ENCODE measurements around the gene IFNGR2.

The IFNGR2 gene

DNA sequence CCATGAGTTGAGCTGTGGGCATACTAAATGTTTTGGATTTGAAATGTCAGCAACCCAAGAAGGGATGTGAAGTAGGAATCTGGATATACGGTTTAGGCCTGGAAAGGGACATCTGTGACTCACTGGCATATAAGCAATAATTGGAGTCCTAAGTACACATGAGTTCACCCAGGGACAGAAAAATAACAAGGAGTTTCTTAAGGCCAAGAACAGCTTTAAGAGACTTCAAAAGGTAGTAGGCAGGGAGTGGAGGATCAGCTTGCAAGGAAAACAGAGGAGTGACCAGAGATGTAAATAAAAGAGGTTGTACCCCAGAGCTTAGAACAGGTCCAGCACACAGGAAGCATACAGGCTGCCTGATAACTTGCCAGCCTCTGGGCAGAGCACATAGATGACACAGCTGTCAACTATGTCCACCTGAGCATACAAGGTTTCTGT lies 48.4 kb downstream of the IFNGR2 start (continued):
- TF ChIP-seq ZBTB20 (tag by site-specific recombination; IDR thresholded peaks at IDR 0.05): peak; percentile 75
- no peak for TF ChIP-seq SP7 (tag by site-specific recombination; IDR thresholded peaks at IDR 0.05)
- peak; percentile 50 for TF ChIP-seq ZNF335 (tag by site-specific recombination; conservative IDR thresholded peaks at IDR 0.05)
- peak; percentile 75 for TF ChIP-seq ZNF600 (tag by site-specific recombination; IDR thresholded peaks at IDR 0.05)
- no peak for TF ChIP-seq ZNF549 (tag by site-specific recombination; IDR thresholded peaks at IDR 0.05)

DNA sequence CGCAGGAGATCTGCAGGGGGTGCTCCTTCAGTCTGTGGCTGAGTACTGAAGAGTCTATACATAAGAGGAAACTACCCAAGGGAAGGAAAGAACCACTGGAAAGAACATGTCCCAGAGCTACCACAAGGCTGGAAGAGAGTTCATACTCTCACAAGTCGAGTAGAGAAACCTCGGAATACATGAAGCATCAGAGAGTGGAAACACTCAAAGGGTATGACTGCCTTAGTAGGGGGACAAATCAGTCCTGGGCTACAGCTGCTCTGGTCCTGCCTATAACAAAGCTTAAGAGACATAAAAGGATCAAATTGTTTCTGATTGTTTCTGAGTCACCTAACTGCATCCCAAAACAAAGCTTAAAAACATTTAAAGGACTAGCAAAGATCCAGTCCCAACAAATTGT lies 49.1 kb downstream of the IFNGR2 start:
- H3K4me1 ChIP-seq (ENCODE audit: control insufficient read depth, insufficient read depth, low read length): peaks cover 4% of the 10 kb centered on the region
- H3K36me3 ChIP-seq (ENCODE audit: control insufficient read depth in 2 of 2, insufficient read depth in 1 of 2, low read length in 2 of 2): peaks cover 0 to 11% of the 10 kb centered on the region in 2 experiments; a peak in 2 of 3 replicates
- H3K4me3 ChIP-seq (ENCODE audit: low read depth, low read length): no peak overlapping the region
- ChIA-PET POLR2A (interaction anchor here (1.1 kb wide), 1 partner anchor 28 kb away, joined by 5 read pairs; the partner anchor contains the start of gene TMEM50B), CTCF (interaction anchor here (0.6 to 2.2 kb wide), 3 partner anchors 11 to 91 kb away, joined by 3 to 5 read pairs (median 4); no protein-coding TSS in a partner anchor)
- no peak overlapping the region for H3K27ac ChIP-seq (ENCODE audit: extremely low read depth, low read depth, low read length)
- no peaks in the 10 kb centered on the region for H3K9me3 ChIP-seq (ENCODE audit: control insufficient read depth, insufficient read depth, low read depth, low read length)
- TF ChIP-seq OSR2 (tag by site-specific recombination; IDR thresholded peaks at IDR 0.05): no peak
- TF ChIP-seq ZNF350 (tag by site-specific recombination; IDR thresholded peaks at IDR 0.05): no peak
- no peak for TF ChIP-seq ZNF302 (tag by site-specific recombination; IDR thresholded peaks at IDR 0.05; ENCODE audit: low read depth)
- no peak for TF ChIP-seq ZNF670 (tag by site-specific recombination; IDR thresholded peaks at IDR 0.05; ENCODE audit: low read depth)
- TF ChIP-seq, protein P1, sequence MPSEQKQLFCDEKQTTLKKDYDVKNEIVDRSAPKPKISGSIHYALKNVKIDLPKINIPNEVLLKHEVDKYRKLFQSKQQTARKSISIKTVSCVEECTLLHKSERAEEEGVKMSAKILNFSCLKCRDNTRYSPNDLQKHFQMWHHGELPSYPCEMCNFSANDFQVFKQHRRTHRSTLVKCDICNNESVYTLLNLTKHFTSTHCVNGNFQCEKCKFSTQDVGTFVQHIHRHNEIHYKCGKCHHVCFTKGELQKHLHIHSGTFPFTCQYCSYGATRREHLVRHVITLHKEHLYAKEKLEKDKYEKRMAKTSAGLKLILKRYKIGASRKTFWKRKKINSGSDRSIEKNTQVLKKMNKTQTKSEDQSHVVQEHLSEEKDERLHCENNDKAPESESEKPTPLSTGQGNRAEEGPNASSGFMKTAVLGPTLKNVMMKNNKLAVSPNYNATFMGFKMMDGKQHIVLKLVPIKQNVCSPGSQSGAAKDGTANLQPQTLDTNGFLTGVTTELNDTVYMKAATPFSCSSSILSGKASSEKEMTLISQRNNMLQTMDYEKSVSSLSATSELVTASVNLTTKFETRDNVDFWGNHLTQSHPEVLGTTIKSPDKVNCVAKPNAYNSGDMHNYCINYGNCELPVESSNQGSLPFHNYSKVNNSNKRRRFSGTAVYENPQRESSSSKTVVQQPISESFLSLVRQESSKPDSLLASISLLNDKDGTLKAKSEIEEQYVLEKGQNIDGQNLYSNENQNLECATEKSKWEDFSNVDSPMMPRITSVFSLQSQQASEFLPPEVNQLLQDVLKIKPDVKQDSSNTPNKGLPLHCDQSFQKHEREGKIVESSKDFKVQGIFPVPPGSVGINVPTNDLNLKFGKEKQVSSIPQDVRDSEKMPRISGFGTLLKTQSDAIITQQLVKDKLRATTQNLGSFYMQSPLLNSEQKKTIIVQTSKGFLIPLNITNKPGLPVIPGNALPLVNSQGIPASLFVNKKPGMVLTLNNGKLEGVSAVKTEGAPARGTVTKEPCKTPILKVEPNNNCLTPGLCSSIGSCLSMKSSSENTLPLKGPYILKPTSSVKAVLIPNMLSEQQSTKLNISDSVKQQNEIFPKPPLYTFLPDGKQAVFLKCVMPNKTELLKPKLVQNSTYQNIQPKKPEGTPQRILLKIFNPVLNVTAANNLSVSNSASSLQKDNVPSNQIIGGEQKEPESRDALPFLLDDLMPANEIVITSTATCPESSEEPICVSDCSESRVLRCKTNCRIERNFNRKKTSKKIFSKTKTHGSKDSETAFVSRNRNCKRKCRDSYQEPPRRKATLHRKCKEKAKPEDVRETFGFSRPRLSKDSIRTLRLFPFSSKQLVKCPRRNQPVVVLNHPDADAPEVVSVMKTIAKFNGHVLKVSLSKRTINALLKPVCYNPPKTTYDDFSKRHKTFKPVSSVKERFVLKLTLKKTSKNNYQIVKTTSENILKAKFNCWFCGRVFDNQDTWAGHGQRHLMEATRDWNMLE (tag by site-specific recombination; conservative IDR thresholded peaks at IDR 0.05; ENCODE audit: low read depth): no peak
- no peak for TF ChIP-seq ZNF48 (tag by site-specific recombination; IDR thresholded peaks at IDR 0.05)
- TF ChIP-seq, protein P2, sequence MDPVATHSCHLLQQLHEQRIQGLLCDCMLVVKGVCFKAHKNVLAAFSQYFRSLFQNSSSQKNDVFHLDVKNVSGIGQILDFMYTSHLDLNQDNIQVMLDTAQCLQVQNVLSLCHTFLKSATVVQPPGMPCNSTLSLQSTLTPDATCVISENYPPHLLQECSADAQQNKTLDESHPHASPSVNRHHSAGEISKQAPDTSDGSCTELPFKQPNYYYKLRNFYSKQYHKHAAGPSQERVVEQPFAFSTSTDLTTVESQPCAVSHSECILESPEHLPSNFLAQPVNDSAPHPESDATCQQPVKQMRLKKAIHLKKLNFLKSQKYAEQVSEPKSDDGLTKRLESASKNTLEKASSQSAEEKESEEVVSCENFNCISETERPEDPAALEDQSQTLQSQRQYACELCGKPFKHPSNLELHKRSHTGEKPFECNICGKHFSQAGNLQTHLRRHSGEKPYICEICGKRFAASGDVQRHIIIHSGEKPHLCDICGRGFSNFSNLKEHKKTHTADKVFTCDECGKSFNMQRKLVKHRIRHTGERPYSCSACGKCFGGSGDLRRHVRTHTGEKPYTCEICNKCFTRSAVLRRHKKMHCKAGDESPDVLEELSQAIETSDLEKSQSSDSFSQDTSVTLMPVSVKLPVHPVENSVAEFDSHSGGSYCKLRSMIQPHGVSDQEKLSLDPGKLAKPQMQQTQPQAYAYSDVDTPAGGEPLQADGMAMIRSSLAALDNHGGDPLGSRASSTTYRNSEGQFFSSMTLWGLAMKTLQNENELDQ (tag by site-specific recombination; IDR thresholded peaks at IDR 0.05; ENCODE audit: low read depth): no peak
- TF ChIP-seq, protein P3, sequence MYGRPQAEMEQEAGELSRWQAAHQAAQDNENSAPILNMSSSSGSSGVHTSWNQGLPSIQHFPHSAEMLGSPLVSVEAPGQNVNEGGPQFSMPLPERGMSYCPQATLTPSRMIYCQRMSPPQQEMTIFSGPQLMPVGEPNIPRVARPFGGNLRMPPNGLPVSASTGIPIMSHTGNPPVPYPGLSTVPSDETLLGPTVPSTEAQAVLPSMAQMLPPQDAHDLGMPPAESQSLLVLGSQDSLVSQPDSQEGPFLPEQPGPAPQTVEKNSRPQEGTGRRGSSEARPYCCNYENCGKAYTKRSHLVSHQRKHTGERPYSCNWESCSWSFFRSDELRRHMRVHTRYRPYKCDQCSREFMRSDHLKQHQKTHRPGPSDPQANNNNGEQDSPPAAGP (tag by site-specific recombination; IDR thresholded peaks at IDR 0.05): no peak
- TF ChIP-seq, protein P4, sequence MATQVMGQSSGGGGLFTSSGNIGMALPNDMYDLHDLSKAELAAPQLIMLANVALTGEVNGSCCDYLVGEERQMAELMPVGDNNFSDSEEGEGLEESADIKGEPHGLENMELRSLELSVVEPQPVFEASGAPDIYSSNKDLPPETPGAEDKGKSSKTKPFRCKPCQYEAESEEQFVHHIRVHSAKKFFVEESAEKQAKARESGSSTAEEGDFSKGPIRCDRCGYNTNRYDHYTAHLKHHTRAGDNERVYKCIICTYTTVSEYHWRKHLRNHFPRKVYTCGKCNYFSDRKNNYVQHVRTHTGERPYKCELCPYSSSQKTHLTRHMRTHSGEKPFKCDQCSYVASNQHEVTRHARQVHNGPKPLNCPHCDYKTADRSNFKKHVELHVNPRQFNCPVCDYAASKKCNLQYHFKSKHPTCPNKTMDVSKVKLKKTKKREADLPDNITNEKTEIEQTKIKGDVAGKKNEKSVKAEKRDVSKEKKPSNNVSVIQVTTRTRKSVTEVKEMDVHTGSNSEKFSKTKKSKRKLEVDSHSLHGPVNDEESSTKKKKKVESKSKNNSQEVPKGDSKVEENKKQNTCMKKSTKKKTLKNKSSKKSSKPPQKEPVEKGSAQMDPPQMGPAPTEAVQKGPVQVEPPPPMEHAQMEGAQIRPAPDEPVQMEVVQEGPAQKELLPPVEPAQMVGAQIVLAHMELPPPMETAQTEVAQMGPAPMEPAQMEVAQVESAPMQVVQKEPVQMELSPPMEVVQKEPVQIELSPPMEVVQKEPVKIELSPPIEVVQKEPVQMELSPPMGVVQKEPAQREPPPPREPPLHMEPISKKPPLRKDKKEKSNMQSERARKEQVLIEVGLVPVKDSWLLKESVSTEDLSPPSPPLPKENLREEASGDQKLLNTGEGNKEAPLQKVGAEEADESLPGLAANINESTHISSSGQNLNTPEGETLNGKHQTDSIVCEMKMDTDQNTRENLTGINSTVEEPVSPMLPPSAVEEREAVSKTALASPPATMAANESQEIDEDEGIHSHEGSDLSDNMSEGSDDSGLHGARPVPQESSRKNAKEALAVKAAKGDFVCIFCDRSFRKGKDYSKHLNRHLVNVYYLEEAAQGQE (tag by site-specific recombination; IDR thresholded peaks at IDR 0.05): no peak
- no peak for TF ChIP-seq ZNF112 (tag by site-specific recombination; IDR thresholded peaks at IDR 0.05)
- TF ChIP-seq TCF7L2 (IDR thresholded peaks at IDR 0.05; ENCODE audit: borderline replicate concordance, low read depth, low read length): no peak
- TF ChIP-seq ZNF837 (tag by site-specific recombination; IDR thresholded peaks at IDR 0.05): no peak
- no peak for TF ChIP-seq ZNF416 (tag by site-specific recombination; IDR thresholded peaks at IDR 0.05)
- TF ChIP-seq, protein P5, sequence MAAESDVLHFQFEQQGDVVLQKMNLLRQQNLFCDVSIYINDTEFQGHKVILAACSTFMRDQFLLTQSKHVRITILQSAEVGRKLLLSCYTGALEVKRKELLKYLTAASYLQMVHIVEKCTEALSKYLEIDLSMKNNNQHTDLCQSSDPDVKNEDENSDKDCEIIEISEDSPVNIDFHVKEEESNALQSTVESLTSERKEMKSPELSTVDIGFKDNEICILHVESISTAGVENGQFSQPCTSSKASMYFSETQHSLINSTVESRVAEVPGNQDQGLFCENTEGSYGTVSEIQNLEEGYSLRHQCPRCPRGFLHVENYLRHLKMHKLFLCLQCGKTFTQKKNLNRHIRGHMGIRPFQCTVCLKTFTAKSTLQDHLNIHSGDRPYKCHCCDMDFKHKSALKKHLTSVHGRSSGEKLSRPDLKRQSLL (tag by site-specific recombination; IDR thresholded peaks at IDR 0.05): no peak
- no peak for TF ChIP-seq ZNF747 (tag by site-specific recombination; IDR thresholded peaks at IDR 0.05)
- no peak for TF ChIP-seq ZEB2 (tag by site-specific recombination; IDR thresholded peaks at IDR 0.05)
- TF ChIP-seq GLI4 (tag by site-specific recombination; IDR thresholded peaks at IDR 0.05): no peak
